PC-3 (cell line): ENCODE measurements around the gene CRYGC. TPM values are rescaled to one million over a fixed set of nuclear protein-coding genes. Genes with fewer than 3 reads are reported as not detected.

Experiments used
- ATAC-seq: fragments of 200-7000 bp; cut with Tn5 transposase; 2 replicates; pipeline ENCODE4 v1.9.1; 2020; ENCODE audit warnings: mild to moderate bottlenecking, moderate library complexity
- Bru-seq: library from RNA; stranded (reverse); fragments of 400-500 nt; gene quantifications from one replicate; lab custom pipeline; 2021; lab: Mats Ljungman, UMichigan
- BruChase-seq, 2 experiments: library from RNA; stranded (reverse); fragments of 400-500 nt; gene quantifications; one replicate each; lab custom pipeline; 2021; lab: Mats Ljungman, UMichigan
- BruUV-seq: library from RNA; stranded (reverse); fragments of 400-500 nt; replicated peaks from 2 replicates; lab custom pipeline; 2021; lab: Mats Ljungman, UMichigan
- CTCF ChIA-PET: fragments of 300-600 bp; sonication (Branson Sonifier 250); formaldehyde crosslinking; loops from one replicate; lab custom pipeline; 2022; ENCODE audit warnings: antibody characterized with exemption; lab: Charles Lee
- POLR2A ChIA-PET: fragments of 300-600 bp; sonication (Branson Sonifier 250); formaldehyde crosslinking; loops from one replicate; lab custom pipeline; 2022; ENCODE audit warnings: antibody characterized with exemption; ENCODE audit not compliant: unreplicated experiment; lab: Charles Lee
- DNase-seq: peaks from one replicate; pipeline ENCODE4 v3.0.0-alpha.2; 2015
- H2AFZ ChIP-seq: fragments of 300-600 bp; sonication (generic); 2 replicates; pipeline ENCODE4 v1.6.0; 2016; ENCODE audit warnings: antibody characterized with exemption, low read length
- H3F3A ChIP-seq: fragments of 300-600 bp; sonication (generic); one replicate; pipeline ENCODE4 v1.6.0; 2017; ENCODE audit warnings: antibody characterized with exemption, low read length, control low read depth, mild to moderate bottlenecking; ENCODE audit not compliant: unreplicated experiment
- H3K27ac ChIP-seq: fragments of 300-600 bp; sonication (generic); 2 replicates; pipeline ENCODE4 v1.5.1; 2016; ENCODE audit warnings: mild to moderate bottlenecking, low read length
- H3K27me3 ChIP-seq: fragments of 300-600 bp; sonication (generic); 2 replicates; pipeline ENCODE4 v1.6.1; 2016; ENCODE audit warnings: low read length, mixed read lengths
- H3K36me3 ChIP-seq: fragments of 300-600 bp; sonication (generic); 2 replicates; pipeline ENCODE4 v1.6.1; 2016; ENCODE audit warnings: low read depth, mixed run types, low read length, mixed read lengths
- H3K4me1 ChIP-seq: fragments of 300-600 bp; sonication (generic); 2 replicates; pipeline ENCODE4 v1.5.1; 2016; ENCODE audit warnings: low read length; ENCODE audit not compliant: insufficient read depth
- H3K4me2 ChIP-seq: fragments of 300-600 bp; sonication (generic); 2 replicates; pipeline ENCODE4 v1.6.0; 2016; ENCODE audit warnings: low read length
- H3K4me3 ChIP-seq: fragments of 300-600 bp; sonication (generic); 2 replicates; pipeline ENCODE4 v1.5.1; 2016; ENCODE audit warnings: mild to moderate bottlenecking, low read length, mixed read lengths
- H3K79me2 ChIP-seq: fragments of 300-600 bp; sonication (generic); 2 replicates; pipeline ENCODE4 v1.6.1; 2017; ENCODE audit warnings: low read length, mixed read lengths
- H3K9ac ChIP-seq: fragments of 300-600 bp; sonication (generic); 2 replicates; pipeline ENCODE4 v1.6.0; 2016; ENCODE audit warnings: mild to moderate bottlenecking, low read length
- H3K9me2 ChIP-seq: fragments of 300-600 bp; sonication (generic); replicated peaks from 2 replicates; pipeline ENCODE4 v1.6.1; 2016; ENCODE audit warnings: mixed run types, low read length, mixed read lengths
- H3K9me3 ChIP-seq: fragments of 300-600 bp; sonication (generic); 2 replicates; pipeline ENCODE4 v1.6.1; 2016; ENCODE audit warnings: low read length, mixed read lengths
- H4K20me1 ChIP-seq: fragments of 300-600 bp; sonication (generic); 2 replicates; pipeline ENCODE4 v1.6.1; 2016; ENCODE audit warnings: low read length, mixed read lengths
- EZH2 ChIP-seq: fragments of 300-600 bp; sonication (generic); IDR thresholded peaks from one replicate; pipeline ENCODE4 v1.6.1; 2017; ENCODE audit warnings: antibody characterized with exemption, mild to moderate bottlenecking, low read length; ENCODE audit not compliant: unreplicated experiment
- EZH2phosphoT487 ChIP-seq: fragments of 300-600 bp; sonication (generic); IDR thresholded peaks from 2 replicates; pipeline ENCODE4 v1.6.1; 2018; ENCODE audit warnings: mild to moderate bottlenecking, antibody characterized with exemption, low read length, borderline replicate concordance
- intact Hi-C: fragments of 100-400 bp; cut with micrococcal nuclease; formaldehyde crosslinking; loops from 2 replicates; pipeline ENCODE4 v1.9.0; 2023
- long read RNA-seq: library from polyadenylated mRNA; unstranded; transcript quantifications from one replicate; pipeline ENCODE4 v2.0.0, GENCODE V29; 2021; ENCODE audit not compliant: unreplicated experiment
- total RNA-seq: library from RNA; depleted of rRNA; stranded (reverse); fragments of >200 nt; gene quantifications from 2 replicates; pipeline ENCODE4 v1.2.3, GENCODE V29; 2014; rRNA removed
- TF ChIP-seq, protein P1 (sequence below): fragments of 300-600 bp; sonication (generic); conservative IDR thresholded peaks from 2 replicates; pipeline ENCODE4 v1.5.1; 2017; ENCODE audit warnings: antibody characterized with exemption, low read depth, mild to moderate bottlenecking, low read length

CRYGC gene
- total RNA-seq, result not detected in 2 replicates
- Bru-seq, nascent RNA, result not detected
- BruChase-seq, experiment 1, labeled RNA remaining after a 6-hour chase, result not detected
- BruChase-seq, experiment 2, labeled RNA remaining after a 2-hour chase, result not detected
- long read RNA-seq, result 0 reads

DNA sequence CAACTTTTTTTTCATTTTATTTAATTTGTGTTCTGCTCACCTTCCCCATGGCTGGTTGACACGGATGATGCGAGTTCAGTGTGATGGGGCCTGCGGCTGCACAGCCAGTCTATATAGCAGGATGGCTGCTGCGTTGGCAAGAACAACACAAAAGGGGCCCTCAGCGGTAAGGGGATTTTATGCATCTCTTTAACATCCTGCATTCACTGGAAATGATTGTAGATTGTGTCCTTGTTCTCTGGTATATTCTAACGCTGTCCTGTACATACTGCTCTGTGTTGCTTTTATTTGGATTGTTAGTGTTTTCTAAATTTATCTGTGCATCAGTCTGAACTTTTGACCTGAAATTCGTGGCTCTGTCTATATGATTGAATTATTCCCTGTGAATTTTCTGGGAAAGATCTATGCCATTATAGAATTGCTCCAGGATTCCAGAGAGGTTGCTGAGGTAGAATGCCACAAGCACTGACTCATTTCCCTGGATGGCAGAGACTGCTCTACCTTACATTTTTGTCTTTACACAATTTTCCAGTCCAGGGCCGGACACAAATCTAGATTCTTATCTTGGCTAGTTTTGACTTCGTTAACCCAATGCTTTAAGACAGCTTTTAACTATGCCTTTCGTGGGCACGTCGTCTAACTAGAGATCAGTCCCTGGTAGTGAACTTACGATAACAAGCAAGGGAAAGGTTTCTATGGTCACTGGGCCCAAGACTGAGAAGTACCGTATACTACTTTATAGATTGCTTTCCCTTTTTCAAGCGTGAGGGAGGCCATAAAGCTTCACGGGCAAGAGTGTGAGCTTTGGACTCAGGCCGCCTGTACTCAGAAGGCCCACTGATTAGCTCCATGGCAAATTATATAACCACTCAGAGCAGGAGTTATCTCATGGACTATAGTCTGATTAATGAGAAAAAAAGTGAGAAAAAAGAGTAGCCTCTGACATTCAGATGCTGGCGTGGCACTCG is at the start of gene CRYGC:
TSS of gene CRYGC (minus strand) at position 85 of the 968 bp plus-strand sequence. CDS start at position 49, 36 bp downstream.
- CTCF ChIA-PET, result interaction anchor here (0.6 kb wide), 1 partner anchor 11 kb away, joined by 3 read pairs; no protein-coding TSS in a partner anchor
- Histone ChIP-seq H3K27me3 (no peaks in the 10 kb centered on the region), H3K4me2 (peak within 1 kb of the TSS; percentile 33), H4K20me1 (no peaks in the 10 kb centered on the region), H2AFZ (peak within 1 kb of the TSS; percentile 60), H3K9ac (no peak within 1 kb of the TSS), H3K9me3 (no peaks in the 10 kb centered on the region), H3K79me2 (no peaks in the 10 kb centered on the region), H3K27ac (no peak within 1 kb of the TSS), H3K4me1 (peaks cover 31% of the 10 kb centered on the region), H3K9me2 (no peaks in the 10 kb centered on the region), H3K4me3 (no peak within 1 kb of the TSS), H3K36me3 (no peaks in the 10 kb centered on the region), H3F3A (no peaks in the 10 kb centered on the region)
- TF ChIP-seq, protein P1, sequence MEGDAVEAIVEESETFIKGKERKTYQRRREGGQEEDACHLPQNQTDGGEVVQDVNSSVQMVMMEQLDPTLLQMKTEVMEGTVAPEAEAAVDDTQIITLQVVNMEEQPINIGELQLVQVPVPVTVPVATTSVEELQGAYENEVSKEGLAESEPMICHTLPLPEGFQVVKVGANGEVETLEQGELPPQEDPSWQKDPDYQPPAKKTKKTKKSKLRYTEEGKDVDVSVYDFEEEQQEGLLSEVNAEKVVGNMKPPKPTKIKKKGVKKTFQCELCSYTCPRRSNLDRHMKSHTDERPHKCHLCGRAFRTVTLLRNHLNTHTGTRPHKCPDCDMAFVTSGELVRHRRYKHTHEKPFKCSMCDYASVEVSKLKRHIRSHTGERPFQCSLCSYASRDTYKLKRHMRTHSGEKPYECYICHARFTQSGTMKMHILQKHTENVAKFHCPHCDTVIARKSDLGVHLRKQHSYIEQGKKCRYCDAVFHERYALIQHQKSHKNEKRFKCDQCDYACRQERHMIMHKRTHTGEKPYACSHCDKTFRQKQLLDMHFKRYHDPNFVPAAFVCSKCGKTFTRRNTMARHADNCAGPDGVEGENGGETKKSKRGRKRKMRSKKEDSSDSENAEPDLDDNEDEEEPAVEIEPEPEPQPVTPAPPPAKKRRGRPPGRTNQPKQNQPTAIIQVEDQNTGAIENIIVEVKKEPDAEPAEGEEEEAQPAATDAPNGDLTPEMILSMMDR, result no peak
- no peak for TF ChIP-seq EZH2phosphoT487
- no peak for TF ChIP-seq EZH2
- intact Hi-C loops, result no loop called here
- no TSS peak for BruUV-seq
- POLR2A ChIA-PET, result no interaction called here
- peak; percentile 77 for DNase-seq
- peak; percentile 76 for ATAC-seq

DNA sequence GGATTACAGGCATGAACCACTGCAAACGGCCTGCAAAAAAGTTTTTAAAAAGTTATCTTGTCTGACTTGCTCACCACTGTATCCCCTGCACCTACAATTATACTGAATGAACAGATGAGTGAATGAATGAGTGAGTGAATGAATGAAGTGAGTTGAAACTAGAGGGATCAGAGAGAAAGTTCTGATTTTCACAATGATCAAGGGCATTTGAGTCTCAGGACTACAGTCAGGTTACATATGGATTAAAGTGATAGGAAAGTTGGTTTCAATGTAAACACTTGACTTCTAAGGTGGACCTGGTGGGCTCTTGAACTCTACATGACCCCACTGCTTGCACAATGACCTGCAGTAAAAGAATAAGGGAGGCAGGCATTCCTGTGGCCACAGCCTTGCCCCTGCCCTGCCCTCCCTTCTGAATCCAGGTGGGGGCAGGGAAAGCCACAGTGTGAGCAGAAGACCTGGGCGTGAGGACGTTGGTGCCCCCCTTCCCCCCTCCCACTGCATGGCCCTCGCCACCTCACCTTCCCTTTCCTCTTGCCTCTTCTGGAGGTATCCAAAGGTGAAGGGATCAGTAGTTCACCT is 49.5 kb upstream of the CRYGC start:
- no peak for ATAC-seq
- no peak overlapping the region for H3K9ac ChIP-seq
- no peaks in the 10 kb centered on the region for H4K20me1 ChIP-seq
- no peaks in the 10 kb centered on the region for H3F3A ChIP-seq
- H3K4me1 ChIP-seq, result 0 out of 2 replicates have a peak, but pooled peaks cover 3% of the 10 kb centered on the region
- no TSS peak for BruUV-seq
- no peak overlapping the region for H2AFZ ChIP-seq
- 0 out of 2 replicates have a peak, but pooled peaks cover under 1% of the 10 kb centered on the region for H3K27me3 ChIP-seq
- H3K36me3 ChIP-seq, result no peaks in the 10 kb centered on the region
- POLR2A ChIA-PET, result no interaction called here
- H3K27ac ChIP-seq, result no peak overlapping the region
- H3K79me2 ChIP-seq, result no peaks in the 10 kb centered on the region
- H3K9me3 ChIP-seq, result no peaks in the 10 kb centered on the region
- no peaks in the 10 kb centered on the region for H3K9me2 ChIP-seq
- no peak overlapping the region for H3K4me3 ChIP-seq
- intact Hi-C loops, result no loop called here
- TF ChIP-seq EZH2 (no peak), EZH2phosphoT487 (no peak)
- TF ChIP-seq, protein P1, result no peak
- no peak overlapping the region for H3K4me2 ChIP-seq
- DNase-seq, result no peak
- CTCF ChIA-PET, result no interaction called here
